ENCODE data around the gene OSR1.

DNA sequence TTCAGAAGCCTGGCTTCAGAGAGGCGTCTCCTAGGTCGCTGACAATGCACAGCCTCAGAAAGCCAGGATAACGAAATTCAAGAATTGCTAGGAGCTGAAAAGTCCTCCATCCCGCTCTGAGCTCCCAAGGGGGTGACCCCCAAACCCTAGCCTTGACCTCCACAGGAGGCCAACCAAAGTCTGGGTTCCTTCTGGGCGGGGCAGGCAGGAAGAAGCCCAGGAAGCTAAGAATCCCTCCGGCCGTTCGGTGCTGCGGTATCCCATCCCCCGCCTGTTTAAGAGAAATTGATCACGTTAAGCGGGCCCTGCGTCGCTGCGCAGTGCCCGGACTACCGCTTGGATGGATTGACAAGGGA lies 2.5 kb upstream of the OSR1 start:
- TF ChIP-seq, protein P1, sequence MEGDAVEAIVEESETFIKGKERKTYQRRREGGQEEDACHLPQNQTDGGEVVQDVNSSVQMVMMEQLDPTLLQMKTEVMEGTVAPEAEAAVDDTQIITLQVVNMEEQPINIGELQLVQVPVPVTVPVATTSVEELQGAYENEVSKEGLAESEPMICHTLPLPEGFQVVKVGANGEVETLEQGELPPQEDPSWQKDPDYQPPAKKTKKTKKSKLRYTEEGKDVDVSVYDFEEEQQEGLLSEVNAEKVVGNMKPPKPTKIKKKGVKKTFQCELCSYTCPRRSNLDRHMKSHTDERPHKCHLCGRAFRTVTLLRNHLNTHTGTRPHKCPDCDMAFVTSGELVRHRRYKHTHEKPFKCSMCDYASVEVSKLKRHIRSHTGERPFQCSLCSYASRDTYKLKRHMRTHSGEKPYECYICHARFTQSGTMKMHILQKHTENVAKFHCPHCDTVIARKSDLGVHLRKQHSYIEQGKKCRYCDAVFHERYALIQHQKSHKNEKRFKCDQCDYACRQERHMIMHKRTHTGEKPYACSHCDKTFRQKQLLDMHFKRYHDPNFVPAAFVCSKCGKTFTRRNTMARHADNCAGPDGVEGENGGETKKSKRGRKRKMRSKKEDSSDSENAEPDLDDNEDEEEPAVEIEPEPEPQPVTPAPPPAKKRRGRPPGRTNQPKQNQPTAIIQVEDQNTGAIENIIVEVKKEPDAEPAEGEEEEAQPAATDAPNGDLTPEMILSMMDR (conservative IDR thresholded peaks at IDR 0.05; ENCODE audit: low read depth, low read length) = no peak
- TF ChIP-seq MAFK (IDR thresholded peaks at IDR 0.05; ENCODE audit: low read depth, low read length) = no peak
- no peak for TF ChIP-seq FOS (IDR thresholded peaks at IDR 0.05; ENCODE audit: low read depth, low read length)
- no peak for TF ChIP-seq POLR2A (IDR thresholded peaks at IDR 0.05; ENCODE audit: low read depth, low read length)
- TF ChIP-seq CEBPB (IDR thresholded peaks at IDR 0.05; ENCODE audit: low read depth, low read length) = no peak
- TF ChIP-seq RFX5 (IDR thresholded peaks at IDR 0.05; ENCODE audit: low read depth, low read length) = no peak
- no peak for TF ChIP-seq MXI1 (IDR thresholded peaks at IDR 0.05; ENCODE audit: borderline replicate concordance, low read depth, low read length)
- no peak for TF ChIP-seq NFE2L2 (IDR thresholded peaks at IDR 0.05; ENCODE audit: low read depth, low read length)
- no peak for TF ChIP-seq RAD21 (IDR thresholded peaks at IDR 0.05; ENCODE audit: low read length)

All from IMR-90 (cell line).